NCI-H2227 treated with DMSO at 0.1 percent for 48 hours (cell line): Measurements from ENCODE around the gene TPPP2.

Experiments used
- DNase-seq: peaks from one replicate; lab custom pipeline; 2025; lab: John Stamatoyannopoulos, UW

TPPP2 gene

DNA sequence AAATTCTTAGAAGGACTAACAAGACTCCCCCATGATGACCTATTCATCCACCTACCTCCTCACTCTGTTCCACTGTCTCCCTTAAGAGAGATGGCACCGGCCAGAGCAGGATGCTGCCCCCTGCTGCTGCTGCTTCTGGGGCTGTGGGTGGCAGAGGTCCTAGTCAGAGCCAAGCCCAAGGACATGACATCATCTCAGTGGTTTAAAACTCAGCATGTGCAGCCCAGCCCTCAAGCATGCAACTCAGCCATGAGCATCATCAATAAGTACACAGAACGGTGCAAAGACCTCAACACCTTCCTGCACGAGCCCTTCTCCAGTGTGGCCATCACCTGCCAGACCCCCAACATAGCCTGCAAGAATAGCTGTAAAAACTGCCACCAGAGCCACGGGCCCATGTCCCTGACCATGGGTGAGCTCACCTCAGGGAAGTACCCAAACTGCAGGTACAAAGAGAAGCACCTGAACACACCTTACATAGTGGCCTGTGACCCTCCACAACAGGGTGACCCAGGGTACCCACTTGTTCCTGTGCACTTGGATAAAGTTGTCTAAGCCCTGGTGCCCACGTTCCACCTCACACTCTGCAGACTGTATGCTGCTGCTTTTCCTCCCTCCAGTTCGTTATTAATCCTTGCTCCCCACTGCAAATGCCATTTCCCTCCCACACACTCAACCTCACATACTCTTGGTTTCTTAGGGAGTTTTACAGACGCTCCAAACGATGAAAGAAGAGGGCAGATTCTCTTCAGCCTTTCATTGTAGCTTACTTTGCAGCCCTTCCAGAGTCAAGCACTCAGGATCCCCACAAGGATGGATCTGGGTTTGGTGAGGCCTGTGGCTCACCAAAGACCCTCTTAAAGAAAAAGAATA, 28.0 kb downstream of the TPPP2 start, which contains the start of gene RNASE8:
RNASE8 (plus strand) TSS at position 20 of the 873 bp plus-strand sequence; CDS start at position 91, 71 bp downstream.
- DNase-seq: no peak

DNA sequence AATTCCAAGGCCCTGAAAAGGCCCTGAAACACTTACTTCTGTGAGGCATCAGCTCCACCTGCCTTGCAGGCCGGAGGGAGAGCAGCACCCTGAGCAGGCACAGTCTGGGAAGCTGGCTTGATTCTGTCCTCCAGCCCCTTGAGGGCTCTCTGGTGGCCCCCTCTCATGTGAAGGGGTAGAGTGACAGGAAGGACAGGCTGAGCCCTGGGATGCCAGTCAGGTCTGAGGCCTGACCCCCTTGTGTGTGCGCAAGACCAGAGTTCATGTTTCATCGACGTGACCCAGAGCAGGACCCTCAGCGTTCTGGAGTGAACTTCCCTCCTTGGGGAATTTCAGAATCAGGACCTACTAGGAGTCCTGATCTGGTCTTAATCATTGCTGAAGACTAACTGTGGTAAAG, 28.9 kb downstream of the TPPP2 start:
- DNase-seq: no peak

DNA sequence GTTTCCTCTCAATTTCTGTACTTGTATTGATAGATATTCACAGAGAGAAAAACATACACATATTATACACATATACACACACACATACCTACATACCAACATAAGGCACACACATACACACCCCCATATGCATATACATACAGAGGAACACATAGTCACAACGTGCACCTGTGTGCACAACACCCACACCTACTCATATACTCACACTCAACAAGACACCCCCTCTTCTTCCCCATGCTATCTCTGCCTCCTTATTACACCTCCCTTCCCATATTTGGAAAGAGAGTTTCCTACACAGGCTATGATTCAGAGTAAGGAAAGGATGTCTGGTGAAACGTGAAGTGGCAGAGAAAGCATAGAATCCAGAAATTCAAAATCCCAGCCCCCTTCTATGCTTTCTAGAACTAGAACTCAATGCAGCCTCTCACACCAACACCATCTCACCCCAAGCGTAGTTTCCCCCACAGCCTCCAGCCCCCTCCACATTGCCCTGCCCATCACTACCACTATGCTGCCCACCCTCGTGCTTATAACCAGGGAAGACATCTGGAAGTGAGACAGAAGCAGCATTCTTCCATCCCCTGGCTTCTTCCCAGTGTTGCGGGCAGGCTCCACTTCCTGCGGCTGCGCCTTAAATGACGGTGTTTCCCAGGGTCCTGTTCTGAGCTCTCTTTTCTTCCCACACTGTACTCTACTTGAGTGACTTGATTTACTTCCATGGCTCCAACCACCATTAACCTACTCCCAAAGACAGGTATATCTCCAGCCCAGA, 30.0 kb downstream of the TPPP2 start:
- no peak for DNase-seq

DNA sequence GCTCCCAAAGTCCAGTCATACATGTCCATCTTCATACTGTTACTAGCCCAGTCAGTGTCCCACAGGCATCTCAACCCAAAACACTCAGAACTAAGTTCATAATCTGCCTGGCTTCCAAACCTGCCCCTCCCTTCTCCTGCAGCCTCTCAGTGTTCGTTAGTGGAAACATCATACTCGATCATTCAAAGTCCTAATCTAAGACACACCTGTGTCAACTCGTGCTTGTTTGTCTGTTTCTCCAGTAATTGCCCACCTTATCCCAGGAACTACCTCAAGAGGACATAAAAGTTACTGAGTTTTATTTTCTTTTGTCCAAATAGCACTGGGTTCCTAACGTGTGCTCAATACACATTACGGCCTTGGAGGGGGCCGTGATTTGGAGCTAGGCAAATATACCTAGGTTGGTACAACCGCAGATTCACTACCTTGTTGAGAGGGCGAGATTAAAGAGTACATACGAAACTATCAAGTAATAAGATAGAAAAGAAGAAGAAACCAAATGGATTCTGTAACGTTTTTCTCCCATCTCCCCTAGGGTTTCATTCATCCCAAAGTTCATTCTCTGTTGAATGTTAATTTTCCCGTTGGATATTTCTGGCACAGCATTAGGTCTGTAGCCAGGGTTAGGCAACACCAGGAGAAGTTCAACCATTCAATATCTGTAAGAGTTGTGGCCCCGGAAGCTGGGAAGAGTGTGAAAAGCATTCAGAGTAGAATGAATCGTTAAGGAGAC, 30.8 kb downstream of the TPPP2 start:
- DNase-seq: no peak

DNA sequence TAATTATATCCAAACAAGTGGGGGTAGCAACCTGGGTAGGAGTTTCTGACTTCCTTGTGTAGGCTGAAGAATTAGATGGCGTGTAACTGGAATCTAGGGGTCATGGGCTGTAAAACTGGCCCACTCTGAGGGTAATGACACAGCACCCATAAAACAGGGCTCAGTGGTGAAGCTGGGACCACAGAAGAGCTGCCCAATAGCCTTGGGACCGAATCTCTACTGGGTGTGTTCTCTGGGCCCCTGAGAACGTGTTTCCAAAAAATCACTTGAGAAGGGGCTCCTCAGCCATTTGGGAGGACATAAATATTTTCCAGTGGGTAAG, 31.3 kb downstream of the TPPP2 start:
- DNase-seq: no peak

DNA sequence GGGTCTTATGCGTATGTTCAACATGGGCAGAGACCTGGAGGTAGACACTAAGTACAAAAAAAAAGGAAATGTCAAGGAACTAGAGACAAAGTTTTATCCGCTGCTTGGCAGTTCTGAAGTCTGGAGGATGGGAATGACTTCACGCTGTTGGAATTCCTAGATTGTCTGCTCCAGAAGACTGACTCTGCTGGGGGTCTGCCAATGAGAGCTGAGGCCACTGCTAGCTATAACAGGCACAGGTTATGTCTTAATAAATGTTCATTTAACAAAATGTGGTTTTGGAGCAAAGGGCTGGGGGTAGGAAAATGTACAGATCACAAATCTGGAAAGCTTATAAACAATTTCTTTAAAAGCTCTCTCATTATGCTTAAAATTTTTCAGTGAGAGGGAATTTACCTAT, 33.5 kb downstream of the TPPP2 start:
- DNase-seq: no peak

DNA sequence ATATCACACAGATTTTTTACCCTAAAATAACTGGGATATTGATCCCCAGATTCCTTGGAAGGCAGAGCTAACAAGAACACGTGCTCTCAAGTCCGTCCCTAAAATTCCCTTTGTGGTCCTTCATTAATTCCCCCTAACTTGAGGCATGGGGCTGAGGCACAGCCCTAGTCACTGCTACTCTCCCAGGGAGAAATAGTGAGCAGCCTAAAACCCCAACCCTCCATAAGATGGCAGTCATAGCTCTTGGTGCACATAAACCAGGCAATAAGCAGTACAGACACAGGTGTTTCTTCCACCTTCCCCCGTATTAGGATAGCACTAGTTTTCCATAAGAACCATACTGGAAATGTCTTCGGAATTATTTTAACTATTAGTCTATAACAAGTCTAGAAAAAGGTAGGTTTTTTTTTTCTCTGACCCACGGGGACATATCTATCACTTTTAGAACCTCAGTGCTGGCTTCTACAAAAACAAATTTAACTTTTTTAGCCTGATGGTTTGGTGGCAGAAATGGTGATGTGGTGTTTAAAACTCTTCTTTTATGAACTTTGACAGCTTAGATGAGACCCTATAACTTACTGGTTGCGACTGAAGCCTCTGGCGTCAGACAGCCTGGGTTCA, 37.0 kb downstream of the TPPP2 start:
- DNase-seq: no peak

DNA sequence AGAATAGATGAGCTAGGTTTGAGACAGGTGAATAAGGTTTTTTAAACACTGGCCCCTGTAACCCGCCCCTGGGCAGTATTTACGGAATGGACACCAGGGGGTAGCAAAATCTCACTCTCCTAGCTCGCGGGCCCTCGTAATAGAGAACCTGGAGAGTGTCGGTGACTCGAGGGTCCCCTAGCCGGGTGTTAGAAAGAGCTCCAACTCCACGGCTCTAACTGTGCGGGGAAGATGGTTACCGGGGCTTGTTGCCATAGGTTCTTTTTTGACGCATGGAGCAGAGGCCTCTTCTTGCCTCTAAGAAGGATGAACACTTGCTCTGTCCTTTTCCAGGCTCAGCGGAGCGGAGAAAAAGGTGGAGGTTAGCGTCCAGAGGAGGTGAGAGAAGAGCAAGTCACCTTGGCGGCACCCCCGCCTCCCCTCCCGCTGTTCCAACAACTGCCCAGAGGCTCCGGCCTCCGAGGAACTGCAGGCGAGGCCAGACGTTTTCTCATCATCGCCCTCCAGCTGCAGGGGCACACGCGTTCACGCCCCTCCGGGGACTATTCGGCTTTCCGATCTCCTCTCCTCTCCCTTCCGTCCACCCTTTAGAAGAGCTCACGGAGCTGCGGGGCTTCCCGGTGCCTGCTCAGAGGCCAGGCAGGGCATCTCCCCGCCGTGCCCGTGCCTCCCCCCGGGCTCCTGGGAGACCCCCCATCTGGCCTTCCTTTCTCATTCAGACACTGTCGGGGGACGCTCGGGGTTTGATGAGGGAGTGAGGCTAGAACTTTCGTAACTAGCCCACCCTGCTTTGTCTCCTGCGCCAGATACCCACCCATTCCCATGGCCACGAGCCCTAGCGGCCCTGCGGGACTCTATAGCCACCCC, 38.7 kb downstream of the TPPP2 start:
- peak; percentile 58 for DNase-seq

DNA sequence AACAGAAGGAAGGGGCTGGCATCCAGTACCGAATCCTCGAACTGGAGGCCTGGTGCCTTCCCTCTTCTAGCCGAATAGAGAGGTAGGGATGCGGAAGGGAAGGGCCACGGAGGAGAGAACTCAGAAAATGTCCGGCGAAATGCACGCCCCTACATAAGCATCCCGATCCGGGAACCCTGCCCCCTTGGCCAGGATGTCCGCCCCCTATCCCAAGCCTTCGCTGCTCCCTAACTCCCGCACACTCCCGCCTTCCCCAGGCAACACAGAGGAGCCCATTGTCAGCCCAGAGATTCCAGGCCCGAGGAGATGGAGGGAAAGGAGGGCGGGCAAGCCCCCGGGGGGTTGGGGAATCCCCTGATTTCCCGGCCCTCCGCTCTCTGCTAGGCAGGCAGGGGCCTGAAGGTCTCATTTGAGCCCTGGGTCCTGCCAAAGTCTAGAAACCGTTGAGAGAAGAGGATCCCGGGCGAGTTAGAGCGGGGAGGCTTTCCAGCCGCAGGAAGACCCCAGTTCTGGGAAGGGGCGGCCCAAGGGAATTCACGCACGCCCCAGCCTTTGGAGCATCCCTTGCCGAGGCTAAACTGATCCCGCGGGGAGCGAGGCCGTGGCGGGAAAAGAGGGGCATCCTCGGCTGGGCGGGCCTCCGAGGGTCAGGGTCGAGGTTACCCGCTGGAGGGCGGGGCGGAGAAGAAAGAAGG, 39.5 kb downstream of the TPPP2 start:
- DNase-seq: peak; percentile 52

DNA sequence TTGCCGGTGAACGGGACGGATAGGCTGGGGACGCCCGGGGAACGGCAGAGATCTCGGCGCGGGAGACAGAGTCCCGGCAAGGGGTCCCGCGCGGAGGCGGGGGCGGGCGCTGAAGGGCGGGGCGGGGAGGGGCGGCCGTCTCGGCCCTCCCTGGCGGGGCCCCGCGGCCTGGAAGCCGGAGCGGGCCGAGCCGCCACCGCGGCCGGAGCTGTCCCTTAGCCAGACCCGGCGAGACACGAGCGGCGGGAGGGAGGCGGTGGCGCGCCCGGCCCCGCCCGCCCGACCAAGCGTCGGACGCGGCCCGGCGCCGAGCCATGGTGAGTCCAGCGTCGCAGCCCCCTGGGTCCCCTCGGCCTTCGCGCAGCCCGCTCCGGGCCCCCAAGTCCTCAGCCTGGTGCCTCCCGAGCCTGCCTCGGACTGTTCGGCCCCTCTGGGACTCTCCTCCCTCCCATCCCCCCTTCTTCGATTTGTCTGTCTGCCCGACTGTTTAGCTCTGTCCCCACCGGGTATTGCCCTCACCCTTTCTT, 40.1 kb downstream of the TPPP2 start, which contains the start of gene ARHGEF40:
ARHGEF40 (plus strand) TSS at position 222 of the 527 bp plus-strand sequence; CDS start at position 315, 93 bp downstream.
- DNase-seq: peak; percentile 52

DNA sequence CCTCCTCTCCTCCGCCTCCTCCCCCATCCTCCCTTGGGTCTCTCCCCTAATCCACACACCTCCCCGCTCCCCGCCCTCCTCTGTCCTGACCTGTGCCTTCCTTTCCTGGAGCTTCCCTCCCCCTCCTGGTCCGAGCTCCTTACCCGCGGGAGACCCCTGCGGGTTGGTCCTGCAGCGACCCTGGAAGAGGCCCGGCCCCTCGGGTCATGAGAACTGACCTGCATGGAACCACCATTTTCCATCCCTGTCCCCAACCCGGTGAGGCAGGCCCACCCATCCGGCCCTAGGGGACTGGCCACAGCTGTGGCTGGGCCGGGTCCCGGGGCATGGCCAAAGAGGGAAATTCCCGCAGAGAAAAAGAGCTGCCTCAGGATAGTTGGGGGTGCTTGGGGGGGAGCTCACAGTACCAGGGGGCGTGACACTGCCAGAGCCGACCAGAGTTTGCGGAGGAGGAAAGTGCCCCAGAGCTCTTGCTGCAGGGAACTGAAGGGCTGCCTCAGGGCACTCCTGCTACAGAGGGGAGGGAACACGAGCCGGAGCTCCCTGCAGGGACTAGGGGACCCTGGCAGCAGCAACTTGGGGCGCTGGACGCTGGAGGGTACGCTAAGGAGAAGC, 40.7 kb downstream of the TPPP2 start:
- DNase-seq: peak; percentile 38

DNA sequence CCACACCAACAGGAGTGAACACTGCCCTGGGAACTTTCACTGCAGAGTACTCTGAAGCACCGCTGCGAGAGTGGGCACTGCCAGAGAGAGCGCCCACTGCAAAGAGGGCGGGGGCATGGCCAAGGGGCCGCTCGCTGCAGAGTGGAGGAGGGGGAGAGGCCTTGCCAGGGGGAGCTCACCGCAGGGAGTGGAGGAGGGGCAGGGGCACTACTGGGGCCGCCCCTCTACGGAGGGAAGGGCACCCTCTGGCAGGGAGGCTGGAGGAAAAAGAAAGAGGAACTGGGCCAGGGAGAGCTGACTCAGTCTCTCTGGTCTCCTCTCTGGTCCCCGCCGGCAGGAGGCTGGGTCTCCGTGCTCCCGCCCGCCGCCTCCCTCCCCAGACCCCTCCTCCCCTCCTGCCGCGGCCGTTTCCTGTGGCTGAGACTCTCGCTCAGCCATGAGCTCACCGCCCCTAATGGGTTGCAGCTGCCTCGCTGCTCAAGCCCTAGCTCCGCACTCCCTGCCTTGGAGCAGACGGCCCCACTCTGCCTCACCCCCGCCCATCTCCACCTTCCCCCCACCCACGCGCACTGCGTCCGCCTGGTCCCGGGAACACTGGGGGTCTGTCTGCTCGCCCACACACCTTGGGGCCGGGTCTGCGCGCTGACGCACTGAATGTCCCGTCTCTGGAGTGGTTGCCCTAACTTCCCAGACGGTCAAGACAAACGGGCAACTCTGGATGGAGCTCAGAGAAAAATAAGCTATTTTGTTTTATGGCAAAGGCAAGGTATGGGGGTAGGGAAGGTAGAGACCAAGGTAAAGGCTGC, 41.4 kb downstream of the TPPP2 start:
- peak; percentile 80 for DNase-seq

DNA sequence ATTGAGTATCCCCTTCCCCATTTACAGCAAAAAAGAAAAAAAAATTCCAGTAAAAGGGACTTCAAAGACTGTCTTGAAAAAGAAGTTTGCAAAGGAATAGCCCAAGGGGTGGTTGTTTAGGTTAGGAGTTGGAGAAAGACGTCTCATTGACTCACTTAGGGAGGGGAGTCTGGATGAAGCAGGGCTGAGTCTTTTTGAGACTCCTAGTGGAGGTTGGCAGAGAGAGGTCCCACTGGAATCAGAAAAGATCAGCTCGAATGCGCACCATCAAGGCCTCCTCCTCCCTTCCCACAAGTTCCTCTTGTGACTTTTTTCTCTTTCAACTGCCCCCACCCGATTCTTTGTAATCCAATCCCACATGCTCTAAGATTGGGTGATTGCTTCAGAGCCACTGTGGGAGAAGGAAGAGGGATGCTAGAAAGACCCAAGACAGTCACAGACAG, 42.0 kb downstream of the TPPP2 start:
- no peak for DNase-seq

DNA sequence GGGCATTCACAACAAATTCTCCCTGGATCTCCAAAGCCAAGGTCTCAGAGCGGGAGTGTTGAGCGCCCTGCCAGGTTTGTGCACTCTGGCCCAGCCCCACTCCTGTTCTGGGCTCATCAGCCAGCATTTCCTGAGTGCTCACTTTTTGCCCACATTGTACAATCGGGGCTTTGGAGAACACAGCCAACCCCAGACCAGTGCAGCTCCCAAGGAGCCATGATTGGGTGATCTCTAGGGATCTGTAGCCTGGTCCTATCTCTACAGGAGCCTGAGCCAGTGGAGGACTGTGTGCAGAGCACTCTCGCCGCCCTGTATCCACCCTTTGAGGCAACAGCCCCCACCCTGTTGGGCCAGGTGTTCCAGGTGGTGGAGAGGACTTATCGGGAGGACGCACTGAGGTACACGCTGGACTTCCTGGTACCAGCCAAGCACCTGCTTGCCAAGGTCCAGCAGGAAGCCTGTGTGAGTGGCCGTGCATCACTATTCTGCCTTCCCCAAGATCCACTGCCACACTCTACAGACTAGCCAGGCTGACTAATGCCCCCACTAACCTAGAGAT, 42.8 kb downstream of the TPPP2 start:
- DNase-seq: no peak

DNA sequence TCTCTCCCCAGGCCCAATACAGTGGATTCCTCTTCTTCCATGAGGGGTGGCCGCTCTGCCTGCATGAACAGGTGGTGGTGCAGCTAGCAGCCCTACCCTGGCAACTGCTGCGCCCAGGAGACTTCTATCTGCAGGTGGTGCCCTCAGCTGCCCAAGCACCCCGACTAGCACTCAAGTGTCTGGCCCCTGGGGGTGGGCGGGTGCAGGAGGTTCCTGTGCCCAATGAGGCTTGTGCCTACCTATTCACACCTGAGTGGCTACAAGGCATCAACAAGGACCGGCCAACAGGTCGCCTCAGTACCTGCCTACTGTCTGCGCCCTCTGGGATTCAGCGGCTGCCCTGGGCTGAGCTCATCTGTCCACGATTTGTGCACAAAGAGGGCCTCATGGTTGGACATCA, 43.9 kb downstream of the TPPP2 start:
- DNase-seq: no peak

DNA sequence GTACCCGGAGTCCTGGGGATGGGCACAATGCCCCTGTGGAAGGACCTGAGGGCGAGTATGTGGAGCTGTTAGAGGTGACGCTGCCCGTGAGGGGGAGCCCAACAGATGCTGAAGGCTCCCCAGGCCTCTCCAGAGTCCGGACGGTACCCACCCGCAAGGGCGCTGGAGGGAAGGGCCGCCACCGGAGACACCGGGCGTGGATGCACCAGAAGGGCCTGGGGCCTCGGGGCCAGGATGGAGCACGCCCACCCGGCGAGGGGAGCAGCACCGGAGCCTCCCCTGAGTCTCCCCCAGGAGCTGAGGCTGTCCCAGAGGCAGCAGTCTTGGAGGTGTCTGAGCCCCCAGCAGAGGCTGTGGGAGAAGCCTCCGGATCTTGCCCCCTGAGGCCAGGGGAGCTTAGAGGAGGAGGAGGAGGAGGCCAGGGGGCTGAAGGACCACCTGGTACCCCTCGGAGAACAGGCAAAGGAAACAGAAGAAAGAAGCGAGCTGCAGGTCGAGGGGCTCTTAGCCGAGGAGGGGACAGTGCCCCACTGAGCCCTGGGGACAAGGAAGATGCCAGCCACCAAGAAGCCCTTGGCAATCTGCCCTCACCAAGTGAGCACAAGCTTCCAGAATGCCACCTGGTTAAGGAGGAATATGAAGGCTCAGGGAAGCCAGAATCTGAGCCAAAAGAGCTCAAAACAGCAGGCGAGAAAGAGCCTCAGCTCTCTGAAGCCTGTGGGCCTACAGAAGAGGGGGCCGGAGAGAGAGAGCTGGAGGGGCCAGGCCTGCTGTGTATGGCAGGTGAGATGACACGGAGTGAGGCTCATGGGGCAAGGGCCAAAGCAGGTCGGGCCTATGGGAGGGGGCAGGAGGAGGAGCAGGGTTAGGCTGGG, 44.6 kb downstream of the TPPP2 start:
- DNase-seq: no peak

DNA sequence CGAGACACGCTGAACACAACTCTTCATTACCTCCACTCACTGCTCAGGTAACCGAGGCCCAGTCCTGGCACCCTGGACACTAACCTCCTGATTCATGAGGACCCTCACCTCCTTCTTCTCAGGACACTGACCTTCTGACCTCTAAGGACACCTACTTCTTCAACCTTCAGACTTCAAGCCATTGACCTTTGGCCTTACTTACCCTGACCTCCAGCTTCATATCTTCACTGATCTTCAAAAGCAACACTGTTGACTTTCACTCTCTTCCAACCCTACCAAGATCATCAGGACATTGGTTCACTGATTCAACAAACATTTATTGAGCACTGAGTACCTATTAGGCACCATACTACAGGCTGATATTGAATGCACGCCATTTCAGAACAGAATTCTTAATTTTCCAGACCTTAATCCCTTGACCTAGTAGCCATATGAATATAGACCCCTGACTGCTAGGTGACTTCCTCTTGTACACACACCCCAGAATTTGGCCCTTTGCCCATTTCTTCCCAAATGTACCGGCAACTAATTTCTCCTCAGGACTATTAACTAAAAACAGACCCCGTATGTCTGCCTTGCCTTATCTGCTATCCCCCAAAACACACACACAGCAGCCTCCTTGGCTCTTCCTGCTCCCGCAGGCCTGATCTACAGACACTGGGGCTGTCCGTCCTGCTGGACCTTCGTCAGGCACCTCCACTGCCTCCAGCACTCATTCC, 45.9 kb downstream of the TPPP2 start:
- DNase-seq: no peak
